Measurements from ENCODE around the gene TUT7. TPM values are rescaled to one million over a fixed set of nuclear protein-coding genes. Genes with fewer than 3 reads are reported as not detected.

Gene TUT7
- total and polyA plus RNA-seq, 5 donors from 2014 or later = 17.3 to 75.4 (median 23.5) TPM

GRCh38 chr9:86281593-86282076 is 72.6 kb downstream of the TUT7 start:
- no peaks in the 10 kb centered on the region for H3K9me3 ChIP-seq (ENCODE audit: control insufficient read depth in 2 of 2, low read length in 2 of 2)
- peaks cover 7% of the 10 kb centered on the region for H3K36me3 ChIP-seq (ENCODE audit: control insufficient read depth, insufficient read depth, low read length)
- DNase-seq = no peak
- Mint-ChIP-seq H3K9me3 (no peaks in the 10 kb centered on the region), H3K27me3 (no peaks in the 10 kb centered on the region), H3K4me3 (peak overlapping the region; percentile 90 to 97 (median 96)), H3K27ac (peak overlapping the region in 2 of 3 donors; percentile 94 to 99), H3K4me1 (peaks cover 37 to 57% (median 45%) of the 10 kb centered on the region in 4 donors), H3K36me3 (peaks cover 13% of the 10 kb centered on the region)
- no peak for ATAC-seq (ENCODE audit: low read depth in 2 of 2)
- H3K27me3 ChIP-seq (ENCODE audit: control insufficient read depth, insufficient read depth, low read length) = no peaks in the 10 kb centered on the region
- peak overlapping the region; percentile 97 for H3K27ac ChIP-seq (ENCODE audit: insufficient read depth, low read length, poor library complexity, severe bottlenecking)
- peaks cover 31% of the 10 kb centered on the region for H3K4me1 ChIP-seq (ENCODE audit: control insufficient read depth, insufficient read depth, low read length, poor library complexity, severe bottlenecking)
- H3K4me3 ChIP-seq (ENCODE audit: low read depth, low read length) = peak overlapping the region; percentile 89

GRCh38 chr9:86280580-86280979 is 73.6 kb downstream of the TUT7 start:
- H3K27ac Mint-ChIP-seq = peak overlapping the region in 2 of 3 donors; percentile 86 to 99
- ATAC-seq (ENCODE audit: low read depth in 2 of 2) (no peak), DNase-seq (no peak)
- H3K9me3 Mint-ChIP-seq = no peaks in the 10 kb centered on the region
- Histone ChIP-seq H3K4me1 (ENCODE audit: control insufficient read depth, insufficient read depth, low read length, poor library complexity, severe bottlenecking) (peaks cover 31% of the 10 kb centered on the region), H3K9me3 (ENCODE audit: control insufficient read depth in 2 of 2, low read length in 2 of 2) (no peaks in the 10 kb centered on the region), H3K27ac (ENCODE audit: insufficient read depth, low read length, poor library complexity, severe bottlenecking) (no peak overlapping the region), H3K4me3 (ENCODE audit: low read depth, low read length) (peak overlapping the region; percentile 89), H3K36me3 (ENCODE audit: control insufficient read depth, insufficient read depth, low read length) (peaks cover 7% of the 10 kb centered on the region), H3K27me3 (ENCODE audit: control insufficient read depth, insufficient read depth, low read length) (no peaks in the 10 kb centered on the region)
- H3K36me3 Mint-ChIP-seq = peaks cover 13% of the 10 kb centered on the region
- H3K4me3 Mint-ChIP-seq = peak overlapping the region; percentile 90 to 97 (median 96)
- H3K27me3 Mint-ChIP-seq = no peaks in the 10 kb centered on the region
- H3K4me1 Mint-ChIP-seq = peaks cover 39 to 60% (median 44%) of the 10 kb centered on the region in 4 donors

GRCh38 chr9:86279839-86280238 is 74.4 kb downstream of the TUT7 start:
- Histone ChIP-seq H3K36me3 (ENCODE audit: control insufficient read depth, insufficient read depth, low read length) (peaks cover 12% of the 10 kb centered on the region), H3K4me1 (ENCODE audit: control insufficient read depth, insufficient read depth, low read length, poor library complexity, severe bottlenecking) (peaks cover 31% of the 10 kb centered on the region), H3K27ac (ENCODE audit: insufficient read depth, low read length, poor library complexity, severe bottlenecking) (no peak overlapping the region), H3K9me3 (ENCODE audit: control insufficient read depth in 2 of 2, low read length in 2 of 2) (no peaks in the 10 kb centered on the region), H3K4me3 (ENCODE audit: low read depth, low read length) (no peak overlapping the region), H3K27me3 (ENCODE audit: control insufficient read depth, insufficient read depth, low read length) (no peaks in the 10 kb centered on the region)
- H3K27me3 Mint-ChIP-seq = no peaks in the 10 kb centered on the region
- H3K4me3 Mint-ChIP-seq = peak overlapping the region; percentile 20 to 77 (median 58)
- peaks cover 13% of the 10 kb centered on the region for H3K36me3 Mint-ChIP-seq
- no peak for ATAC-seq (ENCODE audit: low read depth in 2 of 2)
- H3K27ac Mint-ChIP-seq = peak overlapping the region in 2 of 3 donors; percentile 66 to 81
- H3K9me3 Mint-ChIP-seq = no peaks in the 10 kb centered on the region
- no peak for DNase-seq
- H3K4me1 Mint-ChIP-seq = peaks cover 41 to 66% (median 51%) of the 10 kb centered on the region in 4 donors

GRCh38 chr9:86277072-86277471 is 77.1 kb downstream of the TUT7 start:
- no peak overlapping the region for H3K4me3 ChIP-seq (ENCODE audit: low read depth, low read length)
- no peaks in the 10 kb centered on the region for H3K9me3 ChIP-seq (ENCODE audit: control insufficient read depth in 2 of 2, low read length in 2 of 2)
- Mint-ChIP-seq H3K4me1 (peaks cover 47 to 66% (median 50%) of the 10 kb centered on the region in 4 donors), H3K27ac (no peak overlapping the region), H3K9me3 (no peaks in the 10 kb centered on the region), H3K27me3 (no peaks in the 10 kb centered on the region), H3K4me3 (peak overlapping the region in 1 of 4 donors; percentile 39), H3K36me3 (peaks cover 27% of the 10 kb centered on the region)
- ATAC-seq (ENCODE audit: low read depth in 2 of 2) (no peak), DNase-seq (no peak)
- peaks cover 23% of the 10 kb centered on the region for H3K4me1 ChIP-seq (ENCODE audit: control insufficient read depth, insufficient read depth, low read length, poor library complexity, severe bottlenecking)
- H3K27ac ChIP-seq (ENCODE audit: insufficient read depth, low read length, poor library complexity, severe bottlenecking) = no peak overlapping the region
- peaks cover 36% of the 10 kb centered on the region for H3K36me3 ChIP-seq (ENCODE audit: control insufficient read depth, insufficient read depth, low read length)
- H3K27me3 ChIP-seq (ENCODE audit: control insufficient read depth, insufficient read depth, low read length) = no peaks in the 10 kb centered on the region

- Mint-ChIP-seq H3K9me3 (no peaks in the 10 kb centered on the region), H3K27me3 (no peaks in the 10 kb centered on the region), H3K4me3 (peak overlapping the region in 1 of 4 donors; percentile 57), H3K36me3 (peaks cover 38% of the 10 kb centered on the region), H3K27ac (no peak overlapping the region), H3K4me1 (peaks cover 43 to 60% (median 48%) of the 10 kb centered on the region in 4 donors)
- DNase-seq (peak in 1 of 3 donors; percentile 12), ATAC-seq (ENCODE audit: low read depth in 2 of 2) (no peak)
- peaks cover 47% of the 10 kb centered on the region for H3K36me3 ChIP-seq (ENCODE audit: control insufficient read depth, insufficient read depth, low read length)
- H3K27ac ChIP-seq (ENCODE audit: insufficient read depth, low read length, poor library complexity, severe bottlenecking) = no peak overlapping the region
- H3K4me3 ChIP-seq (ENCODE audit: low read depth, low read length) = no peak overlapping the region
- H3K4me1 ChIP-seq (ENCODE audit: control insufficient read depth, insufficient read depth, low read length, poor library complexity, severe bottlenecking) = peaks cover 15% of the 10 kb centered on the region
- H3K9me3 ChIP-seq (ENCODE audit: control insufficient read depth in 2 of 2, low read length in 2 of 2) = no peaks in the 10 kb centered on the region
- no peaks in the 10 kb centered on the region for H3K27me3 ChIP-seq (ENCODE audit: control insufficient read depth, insufficient read depth, low read length)
Measured at GRCh38 chr9:86275962-86276361, 78.2 kb downstream of the TUT7 start.

GRCh38 chr9:86274821-86275643 is 79.2 kb downstream of the TUT7 start:
- H3K27ac Mint-ChIP-seq = no peak overlapping the region
- Histone ChIP-seq H3K4me1 (ENCODE audit: control insufficient read depth, insufficient read depth, low read length, poor library complexity, severe bottlenecking) (peaks cover 8% of the 10 kb centered on the region), H3K4me3 (ENCODE audit: low read depth, low read length) (no peak overlapping the region), H3K9me3 (ENCODE audit: control insufficient read depth in 2 of 2, low read length in 2 of 2) (no peaks in the 10 kb centered on the region), H3K36me3 (ENCODE audit: control insufficient read depth, insufficient read depth, low read length) (peaks cover 46% of the 10 kb centered on the region), H3K27ac (ENCODE audit: insufficient read depth, low read length, poor library complexity, severe bottlenecking) (no peak overlapping the region), H3K27me3 (ENCODE audit: control insufficient read depth, insufficient read depth, low read length) (no peaks in the 10 kb centered on the region)
- ATAC-seq (ENCODE audit: low read depth in 2 of 2) = no peak
- H3K36me3 Mint-ChIP-seq = peaks cover 38% of the 10 kb centered on the region
- DNase-seq = no peak
- no peaks in the 10 kb centered on the region for H3K9me3 Mint-ChIP-seq
- H3K27me3 Mint-ChIP-seq = no peaks in the 10 kb centered on the region
- H3K4me1 Mint-ChIP-seq = peaks cover 40 to 51% (median 44%) of the 10 kb centered on the region in 4 donors
- H3K4me3 Mint-ChIP-seq = peak overlapping the region in 1 of 4 donors; percentile 57

- Mint-ChIP-seq H3K4me3 (peak overlapping the region in 1 of 4 donors; percentile 15), H3K4me1 (peaks cover 20 to 32% (median 26%) of the 10 kb centered on the region in 4 donors), H3K9me3 (no peaks in the 10 kb centered on the region), H3K36me3 (peaks cover 37% of the 10 kb centered on the region), H3K27me3 (no peaks in the 10 kb centered on the region), H3K27ac (no peak overlapping the region)
- Histone ChIP-seq H3K4me3 (ENCODE audit: low read depth, low read length) (no peak overlapping the region), H3K27ac (ENCODE audit: insufficient read depth, low read length, poor library complexity, severe bottlenecking) (no peak overlapping the region), H3K4me1 (ENCODE audit: control insufficient read depth, insufficient read depth, low read length, poor library complexity, severe bottlenecking) (no peaks in the 10 kb centered on the region), H3K9me3 (ENCODE audit: control insufficient read depth in 2 of 2, low read length in 2 of 2) (no peaks in the 10 kb centered on the region), H3K27me3 (ENCODE audit: control insufficient read depth, insufficient read depth, low read length) (no peaks in the 10 kb centered on the region), H3K36me3 (ENCODE audit: control insufficient read depth, insufficient read depth, low read length) (peaks cover 48% of the 10 kb centered on the region)
- no peak for ATAC-seq (ENCODE audit: low read depth in 2 of 2)
- no peak for DNase-seq
Measured at GRCh38 chr9:86272221-86272620, 82.0 kb downstream of the TUT7 start.

Data from CD4-positive, CD25-positive, alpha-beta regulatory T cell (primary cell).